HepG2 (cell line): ENCODE data around the gene WWTR1. TPM values are rescaled to one million over a fixed set of nuclear protein-coding genes. Genes with fewer than 3 reads are reported as not detected.

ENCODE experiments used
- ATRX ChIP-seq: sonication (generic); formaldehyde crosslinking; IDR thresholded peaks from 2 replicates; pipeline ENCODE4 v1.4.0; 2020; ENCODE audit warnings: missing genetic modification reagents, borderline replicate concordance
- FOSL1 ChIP-seq: sonication (generic); formaldehyde crosslinking; IDR thresholded peaks from 2 replicates; pipeline ENCODE4 v1.9.0; 2021; ENCODE audit warnings: missing genetic modification reagents, borderline replicate concordance
- FOXJ3 ChIP-seq: sonication (generic); formaldehyde crosslinking; IDR thresholded peaks from 2 replicates; pipeline ENCODE4 v1.4.0; 2020; ENCODE audit warnings: missing genetic modification reagents, mild to moderate bottlenecking, borderline replicate concordance
- FOXO4 ChIP-seq: sonication (generic); formaldehyde crosslinking; conservative IDR thresholded peaks from 2 replicates; pipeline ENCODE4 v1.8.1; 2023; ENCODE audit warnings: missing genetic modification reagents
- MATR3 ChIP-seq: sonication (generic); formaldehyde crosslinking; IDR thresholded peaks from 2 replicates; pipeline ENCODE4 v1.4.0; 2020; ENCODE audit warnings: missing genetic modification reagents
- MXD3 ChIP-seq: IDR thresholded peaks from 2 replicates; pipeline ENCODE4 v1.6.1; 2016; ENCODE audit warnings: mild to moderate bottlenecking, missing biosample characterization, missing genetic modification reagents
- PHF5A ChIP-seq: IDR thresholded peaks from one replicate; pipeline ENCODE4 v1.6.1; 2018; ENCODE audit warnings: low read depth, missing genetic modification reagents; ENCODE audit not compliant: unreplicated experiment
- PRPF4 ChIP-seq: fragments of 200-400 bp; formaldehyde crosslinking; IDR thresholded peaks from 2 replicates; pipeline ENCODE4 v1.6.1; 2016; ENCODE audit warnings: low read length, low read depth; ENCODE audit not compliant: poor library complexity, severe bottlenecking
- REST ChIP-seq, 2 experiments: IDR thresholded peaks; 2 replicates each; pipeline ENCODE4 v1.6.1; 2011 to 2012; ENCODE audit warnings: low read length in 2 of 2, borderline replicate concordance in 1 of 2, low read depth in 1 of 2, mild to moderate bottlenecking in 1 of 2, moderate library complexity in 1 of 2
- ZNF7 ChIP-seq: IDR thresholded peaks from 2 replicates; pipeline ENCODE4 v1.6.1; 2016; ENCODE audit warnings: missing biosample characterization, missing genetic modification reagents
- polyA plus RNA-seq, 8 experiments: library from polyadenylated mRNA; depleted of rRNA in 3 of 8; stranded (reverse) in 7 of 8; unstranded in 1 of 8; fragments of >200 nt; fragmentation: Illumina TruSeq in 4 of 8; extraction: Trizol in 4 of 8; gene quantifications; 2 replicates each; pipeline versions ENCODE4 v1.2.1 to v1.2.3, GENCODE V29; 2011 to 2016; ENCODE audit warnings: low read depth in 4 of 8, missing spikeins in 1 of 8, mixed read lengths in 1 of 8; ENCODE audit not compliant: insufficient read depth in 1 of 8
- total RNA-seq, 5 experiments: library from RNA; depleted of rRNA; stranded (reverse); fragments of >200 nt; fragmentation: Illumina TruSeq; extraction: Trizol; gene quantifications; 2 replicates each; pipeline ENCODE4 v1.2.3, GENCODE V29; 2016; ENCODE audit warnings: low read depth in 1 of 5

WWTR1 gene
- total and polyA plus RNA-seq, 2 of the 13 experiments (the other 11 are each of a cell fraction or from before 2014, with no cell fraction given), result 19.7 to 139 TPM

- TF ChIP-seq ATRX (CRISPR knock-in tag) (no peak), ZNF7 (CRISPR knock-in tag) (no peak), PHF5A (CRISPR knock-in tag) (no peak), FOXJ3 (CRISPR knock-in tag) (no peak), MXD3 (CRISPR knock-in tag) (no peak), FOSL1 (CRISPR knock-in tag) (no peak), MATR3 (CRISPR knock-in tag) (no peak), FOXO4 (no peak), PRPF4 (no peak), REST (IDR thresholded peaks at IDR 0.05; ENCODE audit: borderline replicate concordance in 1 of 2, low read depth in 1 of 2, low read length in 2 of 2) (no peak)
- TF ChIP-seq, all 625 proteins: peak for 0
These were observed 32.0 kb downstream of the WWTR1 start (continued) for GRCh38 chr3:149625795-149626194.
